HG03066 (cell line): ENCODE data around the gene DOCK1.

Source experiments
- ATAC-seq: cut with Tn5 transposase; IDR thresholded peaks from one replicate; pipeline ENCODE4 v1.9.1; 2021; ENCODE audit warnings: low read depth; ENCODE audit not compliant: unreplicated experiment

DOCK1 gene

DNA sequence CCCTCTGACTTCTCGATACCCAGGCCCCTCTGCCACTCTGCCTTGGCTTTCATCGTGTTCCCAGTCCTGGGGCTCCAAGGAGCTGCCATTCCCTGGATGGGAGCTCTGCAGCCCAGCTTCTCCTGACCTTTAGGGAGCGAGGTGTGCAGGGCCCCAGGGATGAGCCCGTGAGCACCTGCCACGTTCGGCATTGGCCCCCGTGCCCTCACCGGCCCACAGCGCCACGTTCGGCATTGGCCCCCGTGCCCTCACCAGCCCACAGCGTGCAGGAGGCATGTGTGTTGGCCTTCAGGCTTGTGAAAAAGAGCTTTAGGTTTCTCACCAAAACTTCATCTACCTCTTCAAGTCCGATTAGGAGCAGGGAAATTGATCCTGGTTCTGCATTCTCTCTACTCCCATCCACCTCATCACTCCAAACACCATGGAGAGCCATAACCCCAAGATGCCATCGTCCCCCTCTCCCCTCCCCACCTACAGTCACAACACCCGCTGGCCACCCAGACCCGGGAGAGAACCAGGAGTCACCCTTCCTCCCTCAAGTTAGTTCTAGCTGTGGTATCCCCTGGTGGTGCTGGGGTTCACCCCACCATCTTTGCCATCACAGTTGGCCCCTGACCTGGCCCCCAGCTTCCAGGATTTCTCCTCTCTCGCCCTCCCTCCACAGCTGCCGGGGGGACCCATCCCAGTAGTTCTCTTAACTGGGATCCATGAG lies 524.5 kb downstream of the DOCK1 start:
- no peak for ATAC-seq

DNA sequence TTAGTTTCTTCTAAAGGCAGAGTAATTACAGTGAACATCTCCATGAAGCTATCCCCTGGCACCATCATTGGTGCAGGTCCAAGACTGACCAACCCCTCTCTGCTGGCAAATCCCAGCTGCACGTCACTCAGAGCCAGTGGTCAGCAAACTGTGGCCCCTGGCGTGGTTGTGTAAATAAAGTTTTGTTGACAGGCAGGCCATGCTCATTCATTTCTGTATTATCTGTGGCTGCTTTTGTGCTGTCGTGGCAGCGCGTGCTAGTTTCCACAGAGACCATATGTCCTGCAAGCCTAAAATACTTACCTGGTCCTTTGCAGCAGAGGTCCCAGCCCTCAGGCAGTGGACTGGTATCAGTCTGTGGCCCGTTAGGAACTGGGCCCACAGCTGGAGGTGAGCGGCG lies 526.3 kb downstream of the DOCK1 start:
- no peak for ATAC-seq

DNA sequence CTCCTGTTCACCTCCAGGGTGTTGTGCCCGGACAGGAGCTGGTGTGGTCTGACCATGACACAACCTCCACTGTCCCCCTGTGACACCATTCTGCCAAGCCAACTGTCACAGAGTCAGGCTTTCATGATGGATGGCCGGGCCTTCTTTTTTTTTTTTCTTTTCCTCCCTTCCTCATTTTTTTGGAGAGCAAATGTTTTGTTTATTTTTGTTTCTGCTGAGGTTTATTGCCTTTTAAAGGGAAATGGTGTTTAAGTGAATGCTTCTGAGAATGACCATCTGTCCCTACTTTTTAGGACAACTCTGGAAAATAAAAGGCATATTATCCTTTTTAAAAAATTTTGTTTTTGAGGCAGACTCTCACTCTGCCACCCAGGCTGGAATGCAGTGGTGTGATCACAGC lies 528.8 kb downstream of the DOCK1 start:
- ATAC-seq: no peak

DNA sequence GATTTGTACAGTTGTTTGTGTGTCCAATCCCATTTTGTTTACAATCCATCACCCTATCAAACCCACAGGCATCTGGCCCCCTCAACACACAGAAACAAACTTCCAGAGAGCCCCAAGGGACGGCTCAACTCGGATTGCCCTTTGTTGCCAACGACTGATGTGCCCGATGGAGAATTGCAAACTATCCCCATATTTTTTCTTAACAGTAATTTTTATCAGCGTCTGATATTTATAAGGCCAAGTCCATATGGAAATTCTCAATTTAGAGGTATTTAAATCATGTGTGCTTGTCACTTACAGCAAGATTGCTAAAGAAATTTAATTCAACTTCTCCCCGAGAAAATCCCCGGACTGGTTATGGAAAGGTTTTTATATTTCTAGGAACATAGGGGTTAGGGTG lies 530.0 kb downstream of the DOCK1 start:
- ATAC-seq: no peak

DNA sequence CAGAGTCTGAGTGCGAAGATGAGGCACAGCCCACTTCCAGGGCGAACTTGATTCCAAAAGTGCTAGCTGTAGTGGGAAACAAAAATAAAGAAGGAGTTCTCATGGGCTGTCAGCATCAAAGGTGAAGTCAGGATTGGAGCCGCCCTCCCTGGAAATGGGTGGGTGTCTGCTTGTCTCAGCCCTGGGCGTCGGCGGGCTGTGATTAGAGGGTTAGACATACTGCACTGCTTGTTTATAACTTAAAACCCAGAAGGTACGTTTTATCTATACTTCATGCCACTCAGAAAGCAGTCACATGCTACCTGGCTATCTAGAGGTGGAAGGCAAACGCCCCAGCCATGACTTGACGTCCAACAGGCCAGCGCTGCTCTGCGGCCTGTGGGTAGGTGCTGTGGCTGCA lies 535.1 kb downstream of the DOCK1 start:
- ATAC-seq: no peak

DNA sequence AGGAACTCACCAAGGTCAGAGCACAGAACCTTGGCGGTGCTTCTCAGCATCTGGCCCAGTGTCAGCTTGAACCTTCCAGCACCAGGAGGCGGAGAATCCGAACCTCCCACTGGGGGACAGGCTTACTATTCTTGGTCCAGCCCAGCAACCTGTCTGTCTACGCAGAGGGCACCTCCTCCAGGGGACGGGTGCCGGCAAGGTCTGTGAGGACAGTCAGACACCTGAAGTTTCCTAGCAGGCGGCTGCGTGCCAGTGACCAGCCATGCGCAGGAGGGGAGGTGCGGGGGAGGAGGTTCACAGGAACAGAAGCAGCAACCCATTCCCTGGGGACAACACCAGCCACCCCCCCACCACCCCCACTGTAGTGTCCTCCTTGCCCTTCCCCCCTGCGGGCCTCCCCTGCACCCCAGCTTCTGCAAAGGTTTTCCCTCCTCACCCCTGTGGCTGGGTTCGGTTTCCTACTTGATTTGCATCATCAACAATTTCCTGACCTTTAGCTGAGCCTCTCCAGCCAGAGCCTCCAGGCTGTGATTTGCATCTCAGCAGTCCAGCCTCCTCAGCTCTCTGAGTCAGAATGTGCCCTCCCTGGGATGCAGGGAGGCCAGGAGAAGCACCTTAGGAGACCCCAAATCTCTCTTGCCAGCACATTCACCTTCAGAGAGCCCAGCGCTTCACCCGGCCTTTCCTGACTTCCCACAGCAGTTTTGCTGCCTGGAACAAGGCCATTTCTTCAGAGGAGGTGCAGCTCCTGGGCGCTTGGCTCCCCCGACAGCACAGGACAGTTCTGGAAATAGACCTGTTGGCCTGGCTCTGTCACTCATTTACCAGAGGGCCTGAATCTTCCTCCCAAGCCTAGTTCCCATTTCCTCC lies 536.4 kb downstream of the DOCK1 start:
- no peak for ATAC-seq

DNA sequence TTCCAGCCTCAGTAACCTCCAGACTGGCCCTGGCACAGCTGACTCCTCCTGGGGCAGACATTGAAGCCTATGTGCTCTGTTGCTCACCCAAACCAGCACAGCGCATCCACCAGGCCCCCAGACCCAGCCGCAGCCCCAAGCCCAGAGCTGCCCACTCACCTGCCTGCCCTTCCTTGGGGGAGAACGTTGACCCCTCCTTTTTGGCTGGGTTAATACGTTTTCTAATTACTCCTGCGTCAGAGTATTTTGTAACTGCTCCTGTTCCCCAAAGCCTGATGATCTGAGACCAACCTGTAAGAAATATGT lies 536.9 kb downstream of the DOCK1 start:
- ATAC-seq: no peak

DNA sequence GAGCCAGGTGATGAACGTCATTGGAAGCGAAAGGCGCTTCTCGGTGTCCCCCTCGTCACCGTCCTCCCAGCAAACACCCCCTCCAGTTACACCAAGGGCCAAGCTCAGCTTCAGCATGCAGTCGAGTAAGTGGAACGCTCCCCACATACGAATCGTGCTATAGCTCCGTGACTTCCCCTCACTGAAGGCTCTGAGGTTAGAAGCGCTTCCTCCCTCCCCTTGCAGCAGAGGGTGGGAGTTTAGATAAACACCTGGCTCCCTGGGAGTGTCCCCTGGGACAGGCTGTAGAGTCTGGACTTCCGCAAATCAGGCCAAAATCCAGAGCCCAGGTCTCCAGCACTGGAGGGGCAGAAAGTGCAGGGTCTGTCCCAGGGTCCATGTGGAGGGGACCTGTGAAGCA lies 538.9 kb downstream of the DOCK1 start:
- ATAC-seq: no peak

DNA sequence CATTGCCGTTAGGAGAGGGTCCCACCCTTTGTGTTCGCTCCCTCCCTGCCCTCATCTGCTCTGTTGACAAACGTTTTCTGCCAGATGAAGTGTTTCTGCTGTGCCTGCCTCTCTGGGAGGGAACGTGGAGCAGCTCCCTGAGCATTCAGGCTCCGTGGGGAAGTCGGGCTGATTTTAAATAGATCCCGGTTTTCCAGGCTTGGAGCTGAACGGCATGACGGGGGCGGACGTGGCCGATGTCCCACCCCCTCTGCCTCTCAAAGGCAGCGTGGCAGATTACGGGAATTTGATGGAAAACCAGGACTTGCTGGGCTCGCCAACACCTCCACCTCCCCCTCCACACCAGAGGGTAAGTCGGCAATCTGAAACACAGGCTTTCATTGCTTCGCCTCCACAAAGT lies 542.0 kb downstream of the DOCK1 start:
- ATAC-seq: no peak

DNA sequence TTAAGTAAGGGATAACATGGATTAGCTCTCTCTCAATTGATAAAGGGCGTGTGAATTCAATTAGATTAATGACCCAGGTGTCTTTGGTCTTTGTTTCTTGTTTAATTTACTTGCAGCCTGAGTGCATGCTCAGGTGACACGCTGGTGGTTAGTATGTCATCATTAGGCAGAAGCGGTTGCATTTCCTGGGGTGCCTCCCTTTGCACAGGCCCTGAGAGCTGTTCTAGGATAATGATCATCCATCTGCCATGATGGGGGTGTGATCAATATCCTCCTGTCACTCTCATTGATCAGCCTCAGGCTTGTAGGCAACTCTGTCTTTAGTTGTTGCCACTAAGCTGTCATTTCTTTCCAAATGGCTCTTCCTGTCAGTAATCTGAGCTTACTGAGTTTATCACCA lies 544.3 kb downstream of the DOCK1 start:
- no peak for ATAC-seq

DNA sequence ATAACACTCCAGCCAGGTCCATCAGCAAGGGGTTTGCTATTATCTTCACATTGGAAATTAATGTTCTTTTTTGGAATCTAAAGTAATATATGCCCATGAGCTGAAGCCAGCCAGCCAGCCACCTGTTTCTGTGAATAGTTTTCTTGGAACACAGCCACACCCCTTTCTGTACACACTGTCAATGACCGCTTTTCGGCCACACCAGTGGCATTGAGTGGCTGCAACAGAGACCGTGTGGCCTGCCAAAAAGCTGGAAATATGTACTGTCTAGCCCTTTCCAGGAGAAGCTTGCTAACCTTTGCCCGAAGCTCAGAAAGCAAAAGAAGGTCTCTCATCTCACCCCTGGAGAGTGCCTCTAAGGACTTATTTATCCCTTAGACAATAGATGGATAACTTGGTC lies 545.4 kb downstream of the DOCK1 start:
- ATAC-seq: no peak

DNA sequence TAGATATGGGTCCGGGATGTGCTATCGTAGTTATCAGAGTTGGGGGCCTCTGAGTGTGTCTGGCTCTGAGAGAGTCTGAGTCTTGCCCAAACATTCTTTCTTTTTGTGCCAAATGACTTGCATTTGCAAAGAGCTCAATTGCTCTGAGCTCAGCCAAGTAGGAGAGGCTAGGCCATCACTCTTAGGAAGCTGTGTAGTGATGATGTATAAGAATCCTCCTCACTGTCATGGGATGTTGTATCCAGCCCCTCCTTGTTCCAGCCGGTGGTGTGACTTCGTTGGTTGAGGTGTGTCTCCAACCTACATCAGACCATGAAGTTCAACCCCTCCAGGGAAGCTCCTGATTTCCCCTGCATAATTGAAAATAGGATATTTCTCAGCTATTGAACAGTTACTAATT lies 546.4 kb downstream of the DOCK1 start:
- no peak for ATAC-seq

DNA sequence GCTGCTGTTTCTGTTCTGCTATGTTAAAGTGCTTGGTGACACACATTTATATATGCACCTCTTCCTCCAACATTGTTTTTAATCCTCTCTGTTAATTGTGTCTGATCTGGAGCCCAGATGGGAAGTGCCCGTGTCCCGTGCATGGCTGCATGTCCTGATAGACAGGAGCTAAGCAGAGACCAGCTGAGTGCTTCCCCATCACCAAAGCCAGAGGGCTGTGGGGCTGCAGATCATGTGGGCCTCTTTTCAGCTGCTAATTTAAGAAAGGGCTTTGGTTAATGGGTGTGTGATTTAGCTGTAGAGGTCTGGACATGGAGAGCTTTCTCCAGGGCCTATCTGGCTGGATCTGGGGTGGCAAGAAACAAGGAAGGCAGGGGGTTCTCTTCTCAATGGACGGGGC lies 547.3 kb downstream of the DOCK1 start:
- no peak for ATAC-seq

DNA sequence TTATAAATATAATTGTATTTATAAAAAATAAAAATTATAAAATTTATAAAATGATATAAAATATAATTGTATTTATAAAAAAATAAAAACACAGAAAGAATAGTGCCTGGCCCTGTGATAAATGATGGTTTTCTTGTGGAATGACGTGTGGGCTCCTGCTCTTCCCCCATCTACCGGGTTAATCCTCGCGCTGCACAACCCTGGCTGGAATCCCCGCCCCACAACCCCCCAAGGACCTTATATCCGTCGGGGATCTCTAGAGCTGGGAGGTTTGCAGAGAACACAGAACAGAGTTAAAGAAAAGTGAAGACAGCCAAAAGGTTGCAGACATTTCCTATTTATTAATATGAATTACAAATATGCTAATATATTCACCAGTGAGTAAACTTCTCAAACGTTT lies 548.5 kb downstream of the DOCK1 start:
- ATAC-seq: no peak

DNA sequence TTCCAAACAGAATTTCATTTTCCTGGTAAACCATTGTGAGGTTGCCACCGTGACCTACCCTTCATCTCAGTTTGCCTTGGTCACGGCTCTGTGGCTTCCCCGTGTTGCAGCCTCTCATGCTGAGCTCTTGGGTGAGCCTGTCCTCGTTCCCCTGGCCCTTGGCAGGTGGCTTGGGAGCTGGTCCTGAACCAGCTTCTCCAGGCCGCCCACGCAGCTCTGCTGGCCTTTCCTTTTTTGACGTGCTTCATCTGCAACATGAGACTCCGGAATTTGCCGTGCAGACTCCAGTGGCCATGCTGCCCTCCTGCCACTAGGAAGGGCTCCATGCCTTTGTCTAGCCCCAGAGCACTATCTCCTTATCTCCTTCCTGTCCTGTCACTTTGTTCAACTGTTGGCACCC lies 550.9 kb downstream of the DOCK1 start:
- ATAC-seq: no peak

DNA sequence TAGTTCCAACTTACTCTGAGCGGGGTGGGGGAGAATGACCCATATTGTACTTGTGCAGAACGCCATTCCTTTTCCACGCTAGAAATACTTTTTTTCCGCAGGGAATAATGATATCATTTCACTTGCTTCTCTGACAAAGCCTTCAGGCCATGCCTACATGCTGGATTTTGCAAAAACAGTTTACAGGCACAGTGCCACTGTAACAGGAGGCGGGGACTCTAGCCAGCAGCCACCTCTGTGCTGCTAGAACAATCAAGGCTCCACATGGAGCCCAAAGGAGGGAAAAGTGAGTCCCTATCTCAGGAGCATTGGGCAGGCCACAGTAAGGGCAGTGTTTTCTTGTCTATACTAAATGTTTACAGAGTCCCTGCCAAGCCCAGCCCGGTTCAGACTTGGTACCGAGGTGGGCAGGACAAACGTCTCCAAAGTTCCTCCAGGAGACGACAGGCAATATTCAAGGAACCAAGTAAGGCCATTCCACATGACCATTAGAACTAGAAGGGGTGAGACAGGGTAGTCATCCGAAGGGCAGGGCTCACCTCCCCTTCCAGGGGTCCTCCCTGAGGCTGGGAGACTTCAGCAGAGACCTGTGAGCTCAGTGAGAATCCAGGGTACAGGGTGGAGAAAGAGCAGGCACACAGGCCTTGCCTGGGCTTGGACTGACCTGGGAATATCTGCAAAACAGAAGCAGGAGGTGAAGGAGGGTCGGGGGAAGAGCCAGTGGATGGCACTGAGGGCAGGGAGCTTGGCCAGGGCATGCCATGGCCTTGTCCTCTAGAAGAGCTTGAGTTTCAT lies 553.0 kb downstream of the DOCK1 start:
- ATAC-seq: no peak

DNA sequence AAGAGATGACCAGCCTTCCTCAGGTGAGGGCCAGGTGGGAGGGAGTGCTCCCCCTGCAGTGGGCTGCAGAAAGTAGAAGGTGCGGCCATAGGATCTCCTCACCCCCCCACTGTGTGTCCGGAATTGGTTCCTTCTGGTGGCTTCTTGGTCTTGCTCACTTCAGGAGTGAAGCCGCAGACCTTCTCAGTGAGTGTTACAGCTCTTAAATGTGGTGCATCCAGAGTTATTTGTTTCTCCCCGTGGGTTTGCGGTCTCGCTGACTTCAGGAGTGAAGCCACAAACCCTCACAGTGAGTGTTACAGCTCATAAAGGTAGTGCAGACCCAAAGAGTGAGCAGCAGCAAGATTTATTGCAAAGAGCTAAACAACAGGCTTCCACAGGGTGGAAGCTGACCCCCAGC lies 553.6 kb downstream of the DOCK1 start:
- ATAC-seq: no peak

DNA sequence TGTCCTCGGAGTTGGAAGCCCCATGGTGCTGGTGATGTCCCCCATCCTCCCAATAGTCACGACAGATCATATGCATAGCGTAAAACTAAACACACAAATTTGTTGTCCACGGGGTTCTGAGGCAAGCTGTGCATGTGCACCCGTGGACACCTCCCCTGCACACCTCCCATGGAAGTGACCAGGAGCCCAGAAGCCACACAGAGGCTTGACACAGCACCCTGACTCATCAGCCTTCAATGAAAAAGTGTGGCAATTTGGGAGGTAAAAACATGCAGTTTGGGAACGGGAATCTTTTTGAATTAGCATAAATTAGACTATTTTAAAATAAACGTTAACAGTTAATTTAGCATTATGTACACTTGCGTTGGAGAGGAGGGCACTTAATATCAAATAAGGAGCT lies 554.7 kb downstream of the DOCK1 start:
- no peak for ATAC-seq

DNA sequence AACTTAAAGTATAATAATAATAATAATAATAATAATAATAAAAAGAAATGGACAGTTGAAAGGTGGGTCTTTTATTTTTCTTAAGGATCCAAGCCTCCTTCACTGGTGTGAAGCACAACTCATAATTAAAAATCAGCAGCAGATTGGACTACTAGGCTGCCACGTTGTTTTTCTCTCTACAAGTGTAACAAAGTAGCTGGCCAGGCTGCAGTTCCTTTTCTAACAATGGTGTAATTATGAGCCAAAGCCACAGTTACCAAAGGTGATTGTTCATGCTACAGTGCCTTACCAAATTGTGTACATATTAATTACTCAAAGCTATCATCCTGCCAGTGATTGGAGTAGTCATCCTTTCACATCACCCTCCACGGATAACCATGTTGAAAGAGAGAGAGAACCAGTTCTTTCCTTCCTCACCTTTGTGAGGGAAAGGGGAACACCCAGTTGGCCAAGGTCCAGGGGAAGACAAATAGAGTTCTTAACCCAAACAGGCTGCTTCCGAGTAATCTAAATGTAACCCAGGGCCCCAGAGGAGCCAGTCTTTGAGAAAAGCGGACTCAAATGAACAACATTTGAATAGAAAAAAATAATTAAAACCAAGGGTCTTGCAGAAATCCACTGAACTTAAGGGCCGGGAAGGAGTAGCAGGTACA lies 557.5 kb downstream of the DOCK1 start:
- no peak for ATAC-seq

DNA sequence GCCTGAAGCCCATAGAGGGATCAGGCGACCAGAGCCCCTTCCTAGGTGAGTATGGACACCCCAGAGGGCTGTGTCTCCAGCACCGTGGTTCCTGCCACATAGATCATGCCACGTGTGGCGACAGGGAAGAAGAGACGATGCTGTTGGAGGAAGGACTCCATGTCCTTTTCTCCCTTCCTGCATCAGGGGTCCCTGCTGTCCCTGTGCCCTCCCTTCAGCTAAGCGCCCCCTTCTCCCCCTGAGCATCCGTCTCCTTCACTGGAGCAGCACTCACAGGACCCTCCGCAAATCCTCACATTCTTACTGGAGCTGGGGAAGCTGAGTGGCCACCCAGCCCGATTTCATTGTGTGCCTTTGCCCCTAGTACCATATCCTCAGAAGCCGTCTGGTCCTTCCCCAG lies 558.3 kb downstream of the DOCK1 start:
- ATAC-seq: no peak

DNA sequence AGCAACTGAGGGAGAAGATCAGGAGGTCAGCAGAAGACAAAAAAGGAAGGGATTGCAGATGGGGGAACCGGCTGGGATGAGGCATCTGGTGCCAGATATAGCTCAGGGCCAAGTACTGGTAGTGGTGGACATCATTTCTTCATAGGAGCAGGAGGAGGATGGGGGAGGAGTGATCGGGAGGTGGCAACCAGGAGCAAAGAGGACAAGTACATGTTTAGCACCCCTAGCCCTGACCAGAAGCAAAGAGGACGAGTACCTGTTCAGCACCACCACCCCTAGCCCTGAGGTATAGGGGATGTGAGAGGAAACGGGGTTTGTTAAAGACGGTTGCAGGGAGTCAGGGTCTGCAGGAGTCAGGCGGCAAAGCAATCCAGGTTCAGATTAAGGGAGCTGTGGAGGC lies 559.3 kb downstream of the DOCK1 start:
- ATAC-seq: no peak
